RWPE1 (cell line): Measurements from ENCODE around the gene ABCC8.

Experiments
- CTCF ChIA-PET: fragments of 350-600 bp; sonication (Branson Sonifier 250); formaldehyde crosslinking; extraction: SDS; loops from one replicate; lab custom pipeline; 2021; lab: Yijun Ruan, JAX
- POLR2A ChIA-PET: fragments of 400-600 bp; formaldehyde crosslinking; extraction: SDS; loops from one replicate; lab custom pipeline; 2020; ENCODE audit warnings: antibody characterized with exemption; ENCODE audit not compliant: low non-redundant PET; lab: Yijun Ruan, JAX
- DNase-seq: peaks from one replicate; pipeline ENCODE4 v3.0.0; 2012; ENCODE audit warnings: low spot score
- H3K27ac ChIP-seq: fragments of 450-650 bp; 2 replicates; pipeline ENCODE4 v1.5.1; 2017
- TF ChIP-seq, protein P1 (sequence below): fragments of 450-650 bp; conservative IDR thresholded peaks from 2 replicates; pipeline ENCODE4 v1.5.1; 2017; ENCODE audit warnings: low read depth, mild to moderate bottlenecking

Gene ABCC8

DNA sequence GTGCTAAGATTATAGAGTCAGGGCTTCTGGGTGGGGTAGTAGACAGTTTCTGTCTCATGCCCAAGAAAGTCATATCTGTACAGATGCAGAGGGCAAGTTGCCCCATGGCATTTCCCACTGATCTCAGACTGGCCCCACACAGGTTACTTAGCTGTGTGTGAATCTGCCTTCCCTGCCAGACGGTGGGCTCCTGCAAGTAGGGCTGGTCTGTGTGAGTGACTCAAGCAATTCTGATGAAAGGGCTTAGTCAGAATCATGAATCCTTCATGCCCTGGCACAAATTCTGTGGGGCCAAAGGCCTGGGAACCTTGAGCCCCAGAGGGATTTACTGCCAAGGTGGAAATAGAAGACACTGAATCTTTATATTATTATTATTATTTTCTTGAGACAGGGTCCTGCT lies 37.2 kb upstream of the ABCC8 start:
- POLR2A ChIA-PET = no interaction called here
- H3K27ac ChIP-seq = no peak overlapping the region
- DNase-seq = no peak
- TF ChIP-seq, protein P1, sequence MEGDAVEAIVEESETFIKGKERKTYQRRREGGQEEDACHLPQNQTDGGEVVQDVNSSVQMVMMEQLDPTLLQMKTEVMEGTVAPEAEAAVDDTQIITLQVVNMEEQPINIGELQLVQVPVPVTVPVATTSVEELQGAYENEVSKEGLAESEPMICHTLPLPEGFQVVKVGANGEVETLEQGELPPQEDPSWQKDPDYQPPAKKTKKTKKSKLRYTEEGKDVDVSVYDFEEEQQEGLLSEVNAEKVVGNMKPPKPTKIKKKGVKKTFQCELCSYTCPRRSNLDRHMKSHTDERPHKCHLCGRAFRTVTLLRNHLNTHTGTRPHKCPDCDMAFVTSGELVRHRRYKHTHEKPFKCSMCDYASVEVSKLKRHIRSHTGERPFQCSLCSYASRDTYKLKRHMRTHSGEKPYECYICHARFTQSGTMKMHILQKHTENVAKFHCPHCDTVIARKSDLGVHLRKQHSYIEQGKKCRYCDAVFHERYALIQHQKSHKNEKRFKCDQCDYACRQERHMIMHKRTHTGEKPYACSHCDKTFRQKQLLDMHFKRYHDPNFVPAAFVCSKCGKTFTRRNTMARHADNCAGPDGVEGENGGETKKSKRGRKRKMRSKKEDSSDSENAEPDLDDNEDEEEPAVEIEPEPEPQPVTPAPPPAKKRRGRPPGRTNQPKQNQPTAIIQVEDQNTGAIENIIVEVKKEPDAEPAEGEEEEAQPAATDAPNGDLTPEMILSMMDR = no peak
- CTCF ChIA-PET = interaction anchor here (0.6 to 3.4 kb wide), 2 partner anchors 129 to 228 kb away, joined by 3 to 13 read pairs; no protein-coding TSS in a partner anchor

DNA sequence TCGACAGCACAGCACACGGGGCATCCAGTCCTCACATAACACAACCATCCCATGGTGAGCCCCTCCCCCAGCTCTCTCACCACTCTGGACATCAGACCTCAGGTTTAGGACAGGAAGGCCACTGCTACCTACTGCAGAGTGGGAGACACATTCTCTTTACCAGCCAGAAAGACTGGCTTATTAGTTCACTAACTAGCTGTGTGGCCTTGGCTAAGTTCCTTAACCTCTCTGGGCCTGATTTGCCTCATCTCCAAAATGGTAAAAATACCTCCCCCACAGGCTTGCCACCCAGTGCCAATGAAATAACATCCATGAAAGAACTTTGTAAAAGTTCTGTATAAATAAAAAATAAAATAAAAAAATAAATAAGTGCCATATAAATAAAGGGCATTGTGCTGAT lies 35.5 kb upstream of the ABCC8 start:
- H3K27ac ChIP-seq = no peak overlapping the region
- ChIA-PET CTCF (interaction anchor here (1.1 to 3.4 kb wide), 2 partner anchors 8 to 128 kb away, joined by 3 to 13 read pairs; no protein-coding TSS in a partner anchor), POLR2A (no interaction called here)
- no peak for DNase-seq
- TF ChIP-seq, protein P1 = no peak

DNA sequence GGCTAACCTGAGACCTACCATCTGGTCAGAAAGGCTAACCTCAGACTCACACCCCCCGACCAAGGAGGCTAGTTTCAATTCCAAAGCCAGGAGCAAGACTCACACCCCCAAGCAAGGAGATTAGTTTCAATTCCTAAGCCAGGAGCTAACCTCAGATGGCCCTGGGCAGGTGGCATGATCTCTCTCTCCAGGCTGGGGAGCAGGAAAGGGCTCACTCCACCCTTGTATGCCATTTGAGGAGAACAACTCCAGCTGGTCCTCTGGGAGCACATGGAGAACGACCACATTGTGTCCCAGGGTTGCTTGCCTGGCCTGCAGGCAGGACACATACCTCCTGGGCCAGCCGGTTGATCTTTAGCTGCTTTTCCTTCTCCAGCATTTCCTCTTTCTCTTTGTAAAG lies 34.9 kb upstream of the ABCC8 start:
- POLR2A ChIA-PET = no interaction called here
- CTCF ChIA-PET = interaction anchor here (3.4 kb wide), 1 partner anchor 127 kb away, joined by 13 read pairs; no protein-coding TSS in a partner anchor
- TF ChIP-seq, protein P1 = no peak
- no peak overlapping the region for H3K27ac ChIP-seq
- no peak for DNase-seq

DNA sequence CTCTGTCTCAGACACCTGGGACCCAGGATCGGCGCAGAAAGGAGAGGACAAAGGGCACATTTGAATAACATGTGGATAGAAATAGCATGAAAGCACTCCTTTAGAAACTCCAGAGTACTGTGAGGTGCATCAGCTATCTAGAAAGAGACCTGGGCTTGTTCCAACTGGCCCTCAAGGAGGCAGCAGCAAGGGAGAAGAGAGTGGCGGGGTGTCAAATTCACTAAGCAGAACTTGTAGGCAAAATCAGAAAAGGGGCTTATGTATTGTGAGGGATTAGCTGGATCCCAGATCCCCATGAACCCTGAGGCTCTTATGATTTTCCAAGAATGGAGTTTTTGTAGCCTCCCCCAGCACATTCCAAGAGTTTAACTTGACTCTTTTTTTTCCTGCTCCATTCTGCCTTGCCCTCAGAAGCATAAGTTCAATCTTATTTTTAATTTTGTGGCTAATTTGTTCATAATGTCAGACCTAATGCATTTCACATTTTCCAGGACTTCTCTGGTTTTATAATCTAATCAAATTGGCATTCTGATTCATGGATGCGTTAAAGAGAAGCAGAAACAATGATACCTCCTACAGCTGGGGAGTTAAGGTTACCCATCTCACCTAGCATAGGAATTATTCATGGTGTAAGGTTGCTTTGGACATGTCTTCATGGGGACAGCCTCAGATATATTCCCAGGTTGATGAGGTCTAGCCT lies 34.0 kb upstream of the ABCC8 start:
- POLR2A ChIA-PET = no interaction called here
- TF ChIP-seq, protein P1 = no peak

DNA sequence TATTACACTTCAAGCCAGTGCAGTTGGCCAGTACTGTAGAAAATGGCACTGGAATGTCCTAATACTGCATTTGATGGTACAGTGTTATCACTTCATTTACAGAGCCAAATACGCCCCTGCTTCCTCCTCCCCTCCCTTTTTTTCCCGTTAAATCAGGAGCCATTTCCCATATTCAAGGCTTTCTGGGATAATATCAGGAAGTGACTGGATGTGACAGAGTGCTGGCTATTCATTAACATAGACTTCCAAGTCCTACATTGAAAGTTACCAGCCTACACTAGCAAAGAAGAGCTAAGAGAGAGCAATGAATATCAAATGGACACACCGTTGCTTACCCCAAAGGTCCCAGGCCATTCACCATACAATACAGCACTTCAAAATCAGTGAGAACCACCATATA lies 32.1 kb upstream of the ABCC8 start:
- CTCF ChIA-PET = no interaction called here
- TF ChIP-seq, protein P1 = no peak
- H3K27ac ChIP-seq = no peak overlapping the region
- POLR2A ChIA-PET = no interaction called here
- no peak for DNase-seq

More for the DNA sequence above, 34.0 kb upstream of the ABCC8 start:
- CTCF ChIA-PET = interaction anchor here (0.6 to 1.0 kb wide), 2 partner anchors 156 to 210 kb away, joined by 3 read pairs; no protein-coding TSS in a partner anchor
- no peak overlapping the region for H3K27ac ChIP-seq
- DNase-seq = no peak

DNA sequence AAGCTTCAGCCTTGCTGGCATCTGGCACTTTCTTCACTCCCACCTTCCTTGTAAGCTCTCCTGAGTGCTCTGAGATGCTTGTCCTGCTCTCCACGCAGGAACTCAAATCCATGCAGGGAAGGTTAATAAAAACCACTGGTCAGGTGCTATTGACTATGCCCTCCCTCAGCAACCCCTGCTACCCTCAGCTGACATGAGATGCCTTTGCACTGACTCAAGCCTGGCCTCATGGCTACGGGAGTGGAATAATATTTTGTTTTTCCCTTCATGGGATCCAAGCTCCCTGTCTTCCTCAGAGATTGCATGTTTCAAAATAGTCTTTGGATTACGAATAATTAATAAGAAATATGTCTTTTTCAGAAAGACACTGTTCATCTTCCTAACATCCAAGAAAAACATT lies 31.7 kb upstream of the ABCC8 start:
- TF ChIP-seq, protein P1 = no peak
- ChIA-PET CTCF (interaction anchor here (0.8 to 0.9 kb wide), 2 partner anchors 20 to 124 kb away, joined by 3 read pairs; no protein-coding TSS in a partner anchor), POLR2A (no interaction called here)
- no peak overlapping the region for H3K27ac ChIP-seq
- DNase-seq = no peak
